Testis (tissue), 3 donors: Measurements from ENCODE around the gene ZNF383. TPM values are rescaled to one million over a fixed set of nuclear protein-coding genes. Genes with fewer than 3 reads are reported as not detected.
"Not testable (repeated sequence)": the region's sequence is repeated elsewhere in the genome, so short reads cannot be mapped to it uniquely, and the experiment has no call there.

Experiments used
- DNase-seq: peaks from one replicate; pipeline ENCODE4 v3.0.0-alpha.2; 2019
- H3K27ac ChIP-seq, 2 donors: fragments of 200-600 bp; sonication (generic); one replicate each; pipeline ENCODE4 v1.5.1; 2019
- H3K27me3 ChIP-seq: fragments of 200-600 bp; sonication (generic); one replicate; pipeline ENCODE4 v1.5.1; 2019
- H3K36me3 ChIP-seq: fragments of 200-600 bp; sonication (generic); one replicate; pipeline ENCODE4 v1.5.1; 2017; ENCODE audit warnings: low read depth; ENCODE audit errors: missing control alignments
- H3K4me1 ChIP-seq: fragments of 200-600 bp; sonication (generic); one replicate; pipeline ENCODE4 v1.5.1; 2019
- H3K4me3 ChIP-seq, 2 donors: fragments of 200-600 bp; sonication (generic); one replicate each; pipeline ENCODE4 v1.5.1; 2017 to 2019
- H3K9me3 ChIP-seq: fragments of 200-600 bp; sonication (generic); one replicate; pipeline ENCODE4 v1.5.1; 2017
- POLR2A ChIP-seq: fragments of 450-650 bp; IDR thresholded peaks from one replicate; pipeline ENCODE4 v1.6.1; 2017; ENCODE audit warnings: antibody characterized with exemption, mild to moderate bottlenecking, moderate library complexity
- WGBS, 2 donors: methylation state at CpG; one replicate each; pipeline ENCODE4 v1.1.5; 2018; 5-methylcytosine and 5-hydroxymethylcytosine counted together
- intact Hi-C: fragments of 100-400 bp; cut with DNase I; formaldehyde crosslinking; loops from one replicate; pipeline ENCODE4 v1.15.1; 2023; ENCODE audit warnings: low total_unique reads
- polyA plus RNA-seq: library from polyadenylated mRNA; stranded (reverse); fragments of 350-450 nt; fragmentation: Illumina TruSeq; extraction: RNeasy Lipid Tissue Mini Kit (QIAGEN cat#74804); gene quantifications from one replicate; pipeline ENCODE4 v1.2.3, GENCODE V29; 2014; ENCODE audit warnings: low read depth, low replicate concordance; ENCODE audit not compliant: insufficient read depth
- total RNA-seq, 2 donors: library from RNA; depleted of rRNA; stranded (reverse); fragments of >200 nt; gene quantifications; one replicate each; pipeline ENCODE4 v1.2.3, GENCODE V29; 2016
- TF ChIP-seq, protein P1 (sequence below), 3 experiments: fragments of 450-650 bp in 2 of 3; fragments of 200-600 bp in 1 of 3; sonication (generic) in 1 of 3; IDR thresholded peaks; one replicate each; pipeline ENCODE4 v1.5.1; 2016 to 2019; ENCODE audit warnings: antibody characterized with exemption in 3 of 3, mild to moderate bottlenecking in 2 of 3, moderate library complexity in 1 of 3

The ZNF383 gene
- total and polyA plus RNA-seq, 3 donors from 2014 or later = 7.4 to 12.2 (median 10.7) TPM

DNA sequence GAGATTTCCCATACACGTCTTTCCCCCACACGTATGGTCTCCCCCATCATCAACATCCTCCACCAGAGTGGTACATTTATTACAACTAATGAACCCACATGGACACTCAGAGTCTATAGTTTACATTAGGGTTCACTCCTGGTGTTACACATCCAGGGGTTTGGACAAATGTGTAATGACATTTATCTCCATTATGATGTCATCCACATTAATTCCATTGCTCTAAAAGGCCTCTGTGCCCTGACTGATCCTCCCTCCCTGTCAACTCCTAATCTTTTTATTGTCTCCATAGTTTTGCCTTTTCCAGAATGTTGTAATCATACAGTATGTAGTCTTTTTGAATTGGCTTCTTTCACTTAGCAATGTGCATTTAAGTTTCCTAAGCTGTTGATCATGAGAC is 8.2 kb downstream of the ZNF383 start:
- DNase-seq = no peak
- WGBS, 2 donors = 95 to 100% methylated on average over 2 of the region's 2 CpGs
- intact Hi-C loops = no loop called here
- Histone ChIP-seq H3K27ac (no peak overlapping the region), H3K27me3 (no peaks in the 10 kb centered on the region), H3K4me3 (no peak overlapping the region), H3K4me1 (no peaks in the 10 kb centered on the region), H3K9me3 (no peaks in the 10 kb centered on the region), H3K36me3 (no peaks in the 10 kb centered on the region)
- TF ChIP-seq, protein P1, sequence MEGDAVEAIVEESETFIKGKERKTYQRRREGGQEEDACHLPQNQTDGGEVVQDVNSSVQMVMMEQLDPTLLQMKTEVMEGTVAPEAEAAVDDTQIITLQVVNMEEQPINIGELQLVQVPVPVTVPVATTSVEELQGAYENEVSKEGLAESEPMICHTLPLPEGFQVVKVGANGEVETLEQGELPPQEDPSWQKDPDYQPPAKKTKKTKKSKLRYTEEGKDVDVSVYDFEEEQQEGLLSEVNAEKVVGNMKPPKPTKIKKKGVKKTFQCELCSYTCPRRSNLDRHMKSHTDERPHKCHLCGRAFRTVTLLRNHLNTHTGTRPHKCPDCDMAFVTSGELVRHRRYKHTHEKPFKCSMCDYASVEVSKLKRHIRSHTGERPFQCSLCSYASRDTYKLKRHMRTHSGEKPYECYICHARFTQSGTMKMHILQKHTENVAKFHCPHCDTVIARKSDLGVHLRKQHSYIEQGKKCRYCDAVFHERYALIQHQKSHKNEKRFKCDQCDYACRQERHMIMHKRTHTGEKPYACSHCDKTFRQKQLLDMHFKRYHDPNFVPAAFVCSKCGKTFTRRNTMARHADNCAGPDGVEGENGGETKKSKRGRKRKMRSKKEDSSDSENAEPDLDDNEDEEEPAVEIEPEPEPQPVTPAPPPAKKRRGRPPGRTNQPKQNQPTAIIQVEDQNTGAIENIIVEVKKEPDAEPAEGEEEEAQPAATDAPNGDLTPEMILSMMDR (IDR thresholded peaks at IDR 0.05) = no peak
- no peak for TF ChIP-seq POLR2A

DNA sequence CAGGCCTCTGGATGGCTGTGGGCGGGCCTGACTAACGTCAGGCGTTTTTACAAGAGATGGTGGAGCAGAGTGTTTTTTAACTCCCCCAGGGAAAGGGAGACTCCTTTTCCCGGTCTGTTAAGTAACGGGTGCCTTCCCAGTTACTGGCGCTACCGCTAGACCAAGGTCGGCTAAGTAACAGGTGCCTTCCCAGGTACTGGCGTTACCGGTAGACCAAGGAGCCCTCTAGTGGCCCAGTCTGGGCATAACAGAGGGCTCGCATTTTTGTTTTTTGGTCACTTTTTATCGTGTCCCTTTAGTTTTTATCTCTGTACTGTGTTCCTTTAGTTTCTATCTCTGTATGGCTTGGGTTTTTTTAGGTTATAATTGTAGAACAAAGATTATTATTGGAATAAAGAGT is 10.0 kb downstream of the ZNF383 start:
- peak; percentile 58 for DNase-seq
- Histone ChIP-seq H3K4me3 (peak overlapping the region in 1 of 2 donors; percentile 39), H3K9me3 (no peaks in the 10 kb centered on the region), H3K36me3 (no peaks in the 10 kb centered on the region), H3K27ac (no peak overlapping the region), H3K27me3 (no peaks in the 10 kb centered on the region), H3K4me1 (no peaks in the 10 kb centered on the region)
- TF ChIP-seq POLR2A = no peak
- TF ChIP-seq, protein P1 (IDR thresholded peaks at IDR 0.05) = peak in 2 of 3 experiments; percentile 49 to 65
- intact Hi-C loops = no loop called here
- 24 to 39% methylated on average over 12 of the region's 12 CpGs for WGBS, 2 donors

DNA sequence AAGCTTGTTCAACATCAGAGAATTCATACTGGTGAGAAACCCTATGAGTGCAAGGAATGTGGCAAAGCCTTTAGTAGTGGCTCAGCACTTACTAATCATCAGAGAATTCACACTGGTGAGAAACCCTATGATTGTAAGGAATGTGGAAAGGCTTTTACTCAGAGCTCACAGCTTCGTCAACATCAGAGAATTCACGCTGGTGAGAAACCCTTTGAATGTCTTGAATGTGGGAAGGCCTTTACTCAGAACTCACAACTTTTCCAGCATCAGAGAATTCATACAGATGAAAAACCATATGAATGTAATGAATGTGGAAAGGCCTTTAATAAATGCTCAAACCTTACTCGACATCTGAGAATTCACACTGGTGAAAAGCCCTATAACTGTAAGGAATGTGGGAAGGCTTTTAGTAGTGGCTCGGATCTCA is 25.2 kb downstream of the ZNF383 start:
- Histone ChIP-seq H3K9me3 (no peaks in the 10 kb centered on the region), H3K27me3 (no peaks in the 10 kb centered on the region), H3K27ac (no peak overlapping the region), H3K4me1 (no peaks in the 10 kb centered on the region), H3K4me3 (no peak overlapping the region), H3K36me3 (no peaks in the 10 kb centered on the region)
- 98 to 99% methylated on average over 4 of the region's 4 CpGs for WGBS, 2 donors
- no peak for DNase-seq
- intact Hi-C loops = no loop called here
- TF ChIP-seq POLR2A = no peak
- TF ChIP-seq, protein P1 (IDR thresholded peaks at IDR 0.05) = no peak

DNA sequence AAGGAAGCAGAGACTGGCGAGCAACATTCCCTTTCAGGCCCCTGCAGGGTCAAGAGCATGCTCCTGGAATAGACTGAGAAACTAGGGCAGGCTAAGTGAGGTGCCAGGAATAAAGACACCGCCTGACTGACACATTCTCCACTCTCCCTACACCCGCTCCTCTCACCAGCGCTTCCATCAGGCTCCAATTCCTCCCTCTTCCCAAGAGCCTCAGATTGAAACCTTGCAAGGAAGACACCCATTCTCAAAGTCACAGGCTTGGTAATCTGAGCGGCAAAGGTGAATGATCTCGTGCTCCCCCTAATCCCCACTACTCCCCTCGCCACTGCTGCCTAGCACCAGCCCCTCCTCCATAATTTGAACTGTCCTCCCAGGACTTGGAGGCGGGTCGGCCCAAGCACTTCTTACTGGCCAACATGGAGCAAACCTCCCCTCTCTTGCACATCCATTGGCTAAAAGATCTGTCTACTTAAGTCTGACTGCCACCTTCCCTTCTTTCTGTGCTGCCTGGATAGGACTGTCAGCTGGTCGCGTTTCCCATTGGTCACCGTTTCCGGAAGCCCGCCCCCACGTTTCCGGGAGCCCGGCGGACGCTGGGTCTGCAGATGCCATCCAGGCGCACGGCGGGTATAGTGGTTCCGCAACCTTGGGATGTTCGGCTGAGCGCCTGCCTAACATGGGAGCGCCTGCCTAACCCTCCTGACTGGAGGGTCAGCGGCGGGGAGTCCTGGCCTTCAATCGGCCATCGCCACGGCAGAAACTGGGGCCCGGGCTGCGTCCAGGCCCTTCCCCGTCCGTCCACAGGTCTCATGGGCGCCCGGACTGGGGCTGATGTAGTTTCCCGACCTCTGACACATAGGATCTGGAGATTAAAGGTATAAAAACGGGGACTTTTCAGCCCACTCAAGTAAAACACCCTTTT is 33.6 kb downstream of the ZNF383 start:
- intact Hi-C loops = no loop called here
- Histone ChIP-seq H3K9me3 (no peaks in the 10 kb centered on the region), H3K27ac (no peak overlapping the region), H3K4me1 (no peaks in the 10 kb centered on the region), H3K27me3 (no peaks in the 10 kb centered on the region), H3K4me3 (peak overlapping the region; percentile 63 to 73), H3K36me3 (no peaks in the 10 kb centered on the region)
- TF ChIP-seq, protein P1 (IDR thresholded peaks at IDR 0.05) = no peak
- TF ChIP-seq POLR2A = no peak
- WGBS, 2 donors = 0 to 2% methylated on average over 27 to 39 of the region's 39 CpGs
- DNase-seq = peak; percentile 96

DNA sequence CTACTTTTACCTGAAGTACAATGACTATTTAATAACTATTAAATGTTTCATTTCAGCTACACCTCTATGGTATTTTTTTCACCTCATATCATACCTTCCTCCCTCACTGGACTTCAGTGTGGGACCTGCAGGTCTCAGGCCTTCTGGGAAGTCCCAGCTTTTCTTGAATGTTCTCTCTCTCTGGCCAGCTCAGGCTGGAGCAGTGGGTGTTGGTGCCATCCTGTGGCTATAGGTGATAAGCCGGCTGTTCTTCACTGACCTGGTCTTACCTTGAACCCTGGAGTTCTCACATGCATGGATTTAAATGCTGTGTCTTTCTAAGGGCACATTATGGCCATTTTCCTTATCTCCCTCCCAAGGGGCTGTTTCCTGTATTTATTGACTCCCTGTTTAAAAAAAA is 45.0 kb downstream of the ZNF383 start:
- H3K9me3 ChIP-seq, H3K4me3 ChIP-seq, intact Hi-C loops, H3K27ac ChIP-seq, H3K4me1 ChIP-seq, H3K36me3 ChIP-seq, DNase-seq, H3K27me3 ChIP-seq: not testable (repeated sequence)
- 79 to 93% methylated on average over 1 of the region's 1 CpG for WGBS, 2 donors

DNA sequence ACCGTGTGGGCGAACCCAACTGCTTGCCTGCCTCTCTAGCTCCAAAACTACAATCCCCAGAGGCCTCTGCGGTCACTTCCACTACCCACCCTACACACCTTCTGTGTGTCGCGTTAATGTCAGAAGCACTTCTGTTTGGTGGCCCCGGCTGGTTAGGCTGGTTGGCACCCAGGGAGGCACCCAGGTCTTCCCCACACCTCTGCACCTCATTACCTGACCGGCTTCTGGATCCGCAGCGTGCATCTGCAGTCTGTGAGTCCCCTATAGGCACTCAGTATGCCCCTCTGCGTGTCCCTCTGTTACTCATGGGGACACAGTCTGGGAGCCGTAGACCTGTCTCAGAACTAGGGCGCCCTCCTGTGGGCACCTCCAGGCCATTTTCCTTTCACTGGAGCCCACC is 49.0 kb downstream of the ZNF383 start:
- WGBS, 2 donors = 81 to 94% methylated on average over 6 to 10 of the region's 12 CpGs
- H3K4me3 ChIP-seq, H3K9me3 ChIP-seq, H3K27me3 ChIP-seq, intact Hi-C loops, H3K27ac ChIP-seq, DNase-seq, H3K36me3 ChIP-seq, H3K4me1 ChIP-seq: not testable (repeated sequence)

DNA sequence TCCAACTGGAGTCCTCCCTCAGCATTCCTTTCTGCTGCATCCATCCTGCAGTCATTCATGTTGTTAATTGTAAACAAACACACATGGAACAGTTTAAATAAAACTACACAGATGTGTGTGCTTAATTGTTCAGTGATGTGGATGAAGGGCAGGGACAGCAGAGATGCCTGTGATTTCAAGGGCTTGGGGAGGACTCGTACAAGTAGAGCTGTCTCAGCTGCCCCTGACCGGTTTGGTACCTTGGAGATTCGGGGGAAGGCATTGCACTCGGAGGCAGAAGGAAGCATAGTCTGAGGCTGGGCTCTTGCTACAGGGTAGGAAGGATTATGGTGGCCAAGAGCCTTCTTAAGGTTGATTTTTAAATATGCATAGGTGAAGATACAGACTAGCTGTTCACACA is 49.7 kb downstream of the ZNF383 start:
- H3K27me3 ChIP-seq, intact Hi-C loops, H3K4me3 ChIP-seq, H3K36me3 ChIP-seq, H3K9me3 ChIP-seq, H3K4me1 ChIP-seq, DNase-seq, H3K27ac ChIP-seq: not testable (repeated sequence)
- WGBS, 2 donors = 60 to 74% methylated on average over 4 of the region's 4 CpGs

DNA sequence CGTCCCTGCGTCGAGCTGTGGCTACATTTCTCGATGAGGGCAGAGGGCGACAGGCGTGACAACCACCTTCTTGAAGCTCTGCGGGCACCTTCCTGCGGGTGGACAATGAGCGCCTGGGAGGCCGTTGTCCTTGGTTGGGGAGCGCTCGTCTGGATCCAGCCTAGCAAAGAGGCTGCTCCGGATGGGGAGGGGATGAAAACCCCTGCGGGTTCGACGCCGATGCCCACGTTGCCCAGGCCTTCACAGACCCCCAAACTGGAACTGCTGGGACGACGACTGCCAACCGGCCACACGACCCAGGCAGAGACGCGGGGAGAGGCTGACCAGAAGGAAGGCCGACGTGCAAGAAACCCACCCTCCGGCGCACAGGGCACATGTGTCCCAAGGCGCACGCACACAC is 62.6 kb downstream of the ZNF383 start:
- 80 to 81% methylated on average over 6 to 20 of the region's 30 CpGs for WGBS, 2 donors
- H3K27ac ChIP-seq, H3K4me3 ChIP-seq, intact Hi-C loops, H3K36me3 ChIP-seq, DNase-seq, H3K4me1 ChIP-seq, H3K9me3 ChIP-seq, H3K27me3 ChIP-seq: not testable (repeated sequence)
